ENCODE measurements around the gene DNAH3.

DNA sequence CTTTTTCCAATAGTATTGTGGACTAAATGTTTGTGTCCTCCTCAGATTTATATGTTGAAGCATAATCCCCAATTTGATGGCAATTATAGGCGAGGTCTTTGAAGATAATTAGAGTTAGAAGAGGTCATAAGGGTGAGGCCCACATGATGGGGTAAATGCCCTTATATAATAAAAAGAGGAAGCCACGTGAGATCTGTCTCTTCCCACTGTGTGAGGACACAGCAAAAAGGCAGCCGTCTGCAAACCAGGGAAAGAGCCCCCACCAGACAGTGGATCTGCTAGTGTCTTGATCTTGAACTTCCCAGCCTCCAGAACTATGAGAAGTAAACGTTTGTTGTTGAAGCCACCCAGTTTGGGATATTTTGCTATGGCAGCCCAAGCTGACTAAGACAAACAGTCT lies 174.1 kb downstream of the DNAH3 start:
- TF ChIP-seq POLR2A (IDR thresholded peaks at IDR 0.05; ENCODE audit: low read length) (no peak), GATA1 (IDR thresholded peaks at IDR 0.05; ENCODE audit: low read depth, low read length) (no peak)

All from erythroblast (primary cell).